Fibroblast of mammary gland (primary cell): ENCODE measurements around the gene COL9A2.

ENCODE experiments used
- DNase-seq: peaks from one replicate; pipeline ENCODE4 v3.0.0-alpha.2; 2010; ENCODE audit warnings: low read depth
- H3K4me3 ChIP-seq: 2 replicates; pipeline ENCODE4 v1.5.1; 2011; ENCODE audit warnings: low read depth, mild to moderate bottlenecking, low read length, moderate library complexity; ENCODE audit not compliant: control insufficient read depth
- TF ChIP-seq, protein P1 (sequence below): conservative IDR thresholded peaks from 2 replicates; pipeline ENCODE4 v1.5.1; 2011; ENCODE audit warnings: low read depth, low read length, inconsistent platforms; ENCODE audit not compliant: control insufficient read depth, insufficient read depth

Gene COL9A2

GRCh38 chr1:40272653-40273213 lies 44.4 kb downstream of the COL9A2 start:
- DNase-seq: no peak
- H3K4me3 ChIP-seq: no peak overlapping the region
- TF ChIP-seq, protein P1, sequence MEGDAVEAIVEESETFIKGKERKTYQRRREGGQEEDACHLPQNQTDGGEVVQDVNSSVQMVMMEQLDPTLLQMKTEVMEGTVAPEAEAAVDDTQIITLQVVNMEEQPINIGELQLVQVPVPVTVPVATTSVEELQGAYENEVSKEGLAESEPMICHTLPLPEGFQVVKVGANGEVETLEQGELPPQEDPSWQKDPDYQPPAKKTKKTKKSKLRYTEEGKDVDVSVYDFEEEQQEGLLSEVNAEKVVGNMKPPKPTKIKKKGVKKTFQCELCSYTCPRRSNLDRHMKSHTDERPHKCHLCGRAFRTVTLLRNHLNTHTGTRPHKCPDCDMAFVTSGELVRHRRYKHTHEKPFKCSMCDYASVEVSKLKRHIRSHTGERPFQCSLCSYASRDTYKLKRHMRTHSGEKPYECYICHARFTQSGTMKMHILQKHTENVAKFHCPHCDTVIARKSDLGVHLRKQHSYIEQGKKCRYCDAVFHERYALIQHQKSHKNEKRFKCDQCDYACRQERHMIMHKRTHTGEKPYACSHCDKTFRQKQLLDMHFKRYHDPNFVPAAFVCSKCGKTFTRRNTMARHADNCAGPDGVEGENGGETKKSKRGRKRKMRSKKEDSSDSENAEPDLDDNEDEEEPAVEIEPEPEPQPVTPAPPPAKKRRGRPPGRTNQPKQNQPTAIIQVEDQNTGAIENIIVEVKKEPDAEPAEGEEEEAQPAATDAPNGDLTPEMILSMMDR: no peak

DNA sequence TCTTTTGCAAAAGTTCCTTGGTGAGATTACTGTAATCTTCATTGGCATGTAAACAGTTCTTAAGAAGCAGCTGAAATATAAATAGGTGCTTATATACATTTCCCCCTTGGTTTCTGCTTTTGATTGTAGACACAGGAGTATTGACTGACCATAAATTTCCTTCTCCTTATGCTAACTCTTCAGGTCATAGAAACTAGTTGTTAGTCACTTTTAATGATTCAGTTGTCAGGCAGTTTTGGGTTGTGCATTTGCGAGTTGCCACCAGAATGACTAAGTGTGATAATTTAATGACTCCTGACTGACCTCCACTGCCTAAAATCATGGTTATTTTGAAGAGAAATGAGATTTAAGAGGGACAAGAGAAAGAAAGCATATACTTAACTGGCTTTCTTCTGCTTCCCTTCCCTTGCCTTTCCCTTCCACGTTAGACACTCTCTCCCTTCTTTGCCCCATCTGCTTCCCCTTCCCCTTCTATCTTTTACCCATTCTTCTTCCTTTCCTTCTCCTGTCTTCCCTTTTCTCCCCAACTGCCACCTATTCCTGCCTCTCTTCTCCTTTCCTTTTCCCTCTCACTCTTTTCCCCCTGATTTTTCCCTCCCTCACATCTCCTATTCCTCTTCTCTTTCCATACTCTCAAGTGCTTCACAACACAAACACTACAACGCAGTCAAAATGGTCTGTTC lies 46.8 kb downstream of the COL9A2 start:
- TF ChIP-seq, protein P1: no peak
- peak; percentile 49 for DNase-seq
- no peak overlapping the region for H3K4me3 ChIP-seq

- no peak for DNase-seq
- no peak overlapping the region for H3K4me3 ChIP-seq
- TF ChIP-seq, protein P1: no peak
Measured at GRCh38 chr1:40268211-40268610, 48.9 kb downstream of the COL9A2 start.

DNA sequence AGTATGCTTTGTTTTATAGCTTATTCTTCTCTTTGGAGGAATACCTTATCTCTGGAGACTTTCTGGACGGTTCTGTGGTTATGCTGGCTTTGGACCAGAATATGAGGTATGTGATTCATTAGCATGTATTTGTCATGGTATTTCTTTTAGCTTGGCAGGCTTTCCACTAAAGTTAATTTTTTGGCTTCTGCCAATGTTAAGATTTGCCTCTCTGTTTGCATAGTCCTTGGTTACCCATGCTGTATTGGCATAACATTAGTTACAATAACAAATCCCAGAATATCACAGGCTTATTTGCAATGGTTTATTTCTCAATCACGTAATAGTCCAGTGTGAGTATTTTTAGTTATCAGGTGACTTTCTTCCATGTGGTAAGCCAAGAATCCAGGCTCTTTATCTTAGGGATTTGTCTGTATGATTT lies 49.3 kb downstream of the COL9A2 start:
- peak; percentile 97 for DNase-seq
- no peak overlapping the region for H3K4me3 ChIP-seq
- TF ChIP-seq, protein P1: no peak

DNA sequence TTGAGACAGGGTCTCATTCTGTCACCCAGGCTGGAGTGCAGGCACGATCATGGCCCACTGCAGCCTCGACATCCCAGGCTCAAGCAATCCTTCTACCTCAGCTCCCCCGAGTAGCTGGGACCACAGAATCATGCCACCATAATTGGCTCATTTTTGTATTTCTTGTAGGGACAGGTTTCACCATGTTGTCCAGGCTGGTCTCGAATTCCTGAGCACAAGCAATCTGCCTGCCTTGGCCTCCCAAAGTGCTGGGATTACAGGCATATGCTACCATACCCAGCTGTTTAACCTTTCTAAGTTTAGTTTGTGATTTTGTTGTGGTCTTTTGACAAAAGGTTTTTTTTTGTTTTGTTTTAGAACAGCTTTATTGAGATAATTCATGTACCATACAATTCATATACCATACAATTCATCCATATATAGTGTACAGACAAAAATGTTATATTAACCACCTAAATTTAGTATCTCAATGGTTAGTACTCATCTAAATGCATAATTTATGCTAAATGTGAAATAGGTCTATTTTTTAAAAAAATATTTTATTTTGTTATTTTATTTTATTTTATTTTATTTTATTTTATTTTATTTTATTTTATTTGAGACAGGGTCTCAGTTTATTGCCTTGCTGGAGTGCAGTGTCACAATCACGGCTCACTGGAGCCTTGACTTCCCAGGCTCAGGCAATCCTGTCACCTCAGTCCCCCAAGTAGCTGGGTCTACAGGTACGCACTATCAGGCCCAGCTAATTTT lies 50.1 kb downstream of the COL9A2 start:
- TF ChIP-seq, protein P1: no peak
- no peak overlapping the region for H3K4me3 ChIP-seq
- DNase-seq: no peak

DNA sequence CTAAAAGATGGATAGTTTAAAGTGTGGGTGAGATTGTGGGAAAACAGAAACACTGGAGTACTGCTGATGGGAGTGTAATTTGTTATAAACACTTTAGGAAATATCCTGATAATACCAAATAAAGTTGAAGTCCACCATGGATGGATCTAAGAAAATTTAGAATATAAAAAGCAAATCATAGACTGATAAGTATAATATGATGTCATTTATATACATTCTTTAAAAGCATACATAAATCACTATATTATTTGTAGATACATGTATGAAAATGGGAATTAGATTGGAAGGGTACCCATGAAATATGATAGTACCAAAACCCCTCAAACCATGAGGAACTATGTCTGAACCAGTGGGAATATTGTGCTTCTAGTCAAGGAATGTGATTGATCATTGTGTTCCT lies 51.2 kb downstream of the COL9A2 start:
- TF ChIP-seq, protein P1: no peak
- no peak for DNase-seq
- no peak overlapping the region for H3K4me3 ChIP-seq
